Measurements from ENCODE around the gene SLC25A5.

The SLC25A5 gene

GRCh38 chrX:119512146-119512800, 44.0 kb downstream of the SLC25A5 start:
- peak; percentile 34 for DNase-seq

- DNase-seq: peak; percentile 38
These were observed 48.0 kb downstream of the SLC25A5 start for GRCh38 chrX:119516157-119516702.

- no peak for DNase-seq
These were observed 50.1 kb downstream of the SLC25A5 start for GRCh38 chrX:119518371-119518770.
